H9 (cell line): ENCODE measurements around the gene SLC49A4. TPM values are rescaled to one million over a fixed set of nuclear protein-coding genes. Genes with fewer than 3 reads are reported as not detected.

Experiments
- DNase-seq: peaks from one replicate; pipeline ENCODE4 v3.0.0-alpha.2; 2017
- H2AFZ ChIP-seq: one replicate; pipeline ENCODE4 v1.6.1; 2013; ENCODE audit warnings: mild to moderate bottlenecking, low read length, control low read depth, moderate library complexity
- H2AK5ac ChIP-seq: 2 replicates; pipeline ENCODE4 v1.6.1; 2013; ENCODE audit warnings: low read length, control low read depth, mixed read lengths; ENCODE audit not compliant: insufficient read length
- H2BK120ac ChIP-seq: one replicate; pipeline ENCODE4 v1.6.1; 2013; ENCODE audit warnings: low read depth, mild to moderate bottlenecking, low read length, control low read depth, inconsistent platforms; ENCODE audit not compliant: poor library complexity, severe bottlenecking
- H2BK12ac ChIP-seq: 2 replicates; pipeline ENCODE4 v1.6.1; 2013; ENCODE audit warnings: low read length, control low read depth, mixed read lengths, low read depth; ENCODE audit not compliant: insufficient read length
- H2BK15ac ChIP-seq: 2 replicates; pipeline ENCODE4 v1.6.1; 2013; ENCODE audit warnings: low read depth, low read length, control low read depth
- H2BK20ac ChIP-seq: one replicate; pipeline ENCODE4 v1.6.1; 2013; ENCODE audit warnings: low read depth, mild to moderate bottlenecking, low read length, control low read depth, inconsistent platforms; ENCODE audit not compliant: poor library complexity, severe bottlenecking
- H2BK5ac ChIP-seq: 2 replicates; pipeline ENCODE4 v1.6.1; 2013; ENCODE audit warnings: low read length, control low read depth, mixed read lengths; ENCODE audit not compliant: insufficient read length
- H3K14ac ChIP-seq: 2 replicates; pipeline ENCODE4 v1.6.1; 2013; ENCODE audit warnings: low read length, control low read depth; ENCODE audit not compliant: insufficient read depth
- H3K18ac ChIP-seq: 2 replicates; pipeline ENCODE4 v1.6.1; 2013; ENCODE audit warnings: low read depth, mild to moderate bottlenecking, mixed read lengths, low read length, control low read depth; ENCODE audit not compliant: insufficient read length
- H3K23ac ChIP-seq: 2 replicates; pipeline ENCODE4 v1.6.1; 2013; ENCODE audit warnings: low read length, control low read depth, mixed read lengths, low read depth; ENCODE audit not compliant: insufficient read length
- H3K23me2 ChIP-seq: 2 replicates; pipeline ENCODE4 v1.6.1; 2013; ENCODE audit warnings: low read depth, mild to moderate bottlenecking, mixed read lengths, low read length, control low read depth; ENCODE audit not compliant: insufficient read length, poor library complexity, severe bottlenecking
- H3K27ac ChIP-seq: 2 replicates; pipeline ENCODE4 v1.5.1; 2013; ENCODE audit warnings: low read length, control low read depth, mixed read lengths, low read depth; ENCODE audit not compliant: insufficient read length
- H3K27me3 ChIP-seq: 2 replicates; pipeline ENCODE4 v1.6.1; 2013; ENCODE audit warnings: low read length, control low read depth, inconsistent platforms; ENCODE audit not compliant: insufficient read depth
- H3K4ac ChIP-seq: 2 replicates; pipeline ENCODE4 v1.6.1; 2013; ENCODE audit warnings: low read depth, mild to moderate bottlenecking, control low read depth, inconsistent platforms, low read length, moderate library complexity
- H3K4me1 ChIP-seq: 2 replicates; pipeline ENCODE4 v1.6.1; 2013; ENCODE audit warnings: low read length, control low read depth, inconsistent platforms; ENCODE audit not compliant: insufficient read depth
- H3K4me2 ChIP-seq: 2 replicates; pipeline ENCODE4 v1.6.1; 2013; ENCODE audit warnings: low read length, control low read depth, mixed read lengths; ENCODE audit not compliant: insufficient read length, insufficient read depth
- H3K56ac ChIP-seq: 2 replicates; pipeline ENCODE4 v1.6.1; 2013; ENCODE audit warnings: low read depth, mild to moderate bottlenecking, mixed read lengths, low read length, control low read depth; ENCODE audit not compliant: insufficient read length
- H3K79me1 ChIP-seq: 2 replicates; pipeline ENCODE4 v1.6.1; 2013; ENCODE audit warnings: low read depth, mild to moderate bottlenecking, moderate library complexity, low read length, control low read depth, inconsistent platforms; ENCODE audit not compliant: insufficient read depth, poor library complexity, severe bottlenecking
- H3K79me2 ChIP-seq: 2 replicates; pipeline ENCODE4 v1.6.1; 2013; ENCODE audit warnings: low read length, control low read depth, inconsistent platforms; ENCODE audit not compliant: insufficient read depth
- H3K9ac ChIP-seq: 2 replicates; pipeline ENCODE4 v1.6.1; 2013; ENCODE audit warnings: low read length, control low read depth, mixed read lengths; ENCODE audit not compliant: insufficient read length; ENCODE audit errors: extremely low read depth
- H3K9me3 ChIP-seq: one replicate; pipeline ENCODE4 v1.6.1; 2013; ENCODE audit warnings: low read depth, low read length, inconsistent platforms; ENCODE audit not compliant: control insufficient read depth
- H3T11ph ChIP-seq: one replicate; pipeline ENCODE4 v1.6.1; 2013; ENCODE audit warnings: mild to moderate bottlenecking, low read length, control low read depth, inconsistent platforms
- H4K20me1 ChIP-seq: one replicate; pipeline ENCODE4 v1.6.1; 2013; ENCODE audit not compliant: control insufficient read depth, insufficient read length, insufficient read depth
- H4K5ac ChIP-seq: 2 replicates; pipeline ENCODE4 v1.6.1; 2013; ENCODE audit warnings: low read depth, mild to moderate bottlenecking, mixed read lengths, low read length, control low read depth; ENCODE audit not compliant: insufficient read length
- H4K8ac ChIP-seq: replicated peaks from 2 replicates; pipeline ENCODE4 v1.6.1; 2013; ENCODE audit warnings: low read length, control low read depth, mixed read lengths, low read depth; ENCODE audit not compliant: insufficient read length
- H4K91ac ChIP-seq: 2 replicates; pipeline ENCODE4 v1.6.1; 2013; ENCODE audit warnings: low read depth, mild to moderate bottlenecking, moderate library complexity, mixed read lengths, low read length, control low read depth; ENCODE audit not compliant: insufficient read length
- H3K27ac Mint-ChIP-seq, 3 experiments: 2 replicates in 2 of 3; 3 replicates in 1 of 3; pipeline ENCODE4 v1.8.0; 2020 to 2021; ENCODE audit warnings: mixed read lengths in 3 of 3, mild to moderate bottlenecking in 1 of 3, moderate library complexity in 1 of 3
- H3K27me3 Mint-ChIP-seq: 2 replicates; pipeline ENCODE4 v1.8.0; 2021; ENCODE audit warnings: low read depth, mild to moderate bottlenecking, moderate library complexity, mixed read lengths
- H3K36me3 Mint-ChIP-seq, 3 experiments: 2 replicates in 2 of 3; 3 replicates in 1 of 3; pipeline ENCODE4 v1.8.0; 2020 to 2021; ENCODE audit warnings: low read depth in 3 of 3, mixed read lengths in 3 of 3; ENCODE audit not compliant: insufficient read depth in 1 of 3
- H3K4me1 Mint-ChIP-seq, 2 experiments: 2 replicates each; pipeline ENCODE4 v1.8.0; 2020; ENCODE audit warnings: mixed read lengths in 2 of 2
- H3K4me3 Mint-ChIP-seq, 2 experiments: 2 replicates in 1 of 2; 3 replicates in 1 of 2; pipeline ENCODE4 v1.8.0; 2020 to 2021; ENCODE audit warnings: mild to moderate bottlenecking in 2 of 2, mixed read lengths in 2 of 2, moderate library complexity in 1 of 2
- H3K9me3 Mint-ChIP-seq, 2 experiments: 2 replicates in 1 of 2; 3 replicates in 1 of 2; pipeline ENCODE4 v1.8.0; 2020; ENCODE audit warnings: mild to moderate bottlenecking in 2 of 2, mixed read lengths in 2 of 2, moderate library complexity in 1 of 2
- WGBS: extraction: QIAGEN DNeasy Blood & Tissue Kit; methylation state at CpG from one replicate; pipeline ENCODE4 v1.1.7; 2013; ENCODE audit warnings: missing lambda C conversion rate, low lambda C conversion rate, mixed read lengths; ENCODE audit not compliant: insufficient read length; ENCODE audit errors: extremely low coverage; 5-methylcytosine and 5-hydroxymethylcytosine counted together
- total RNA-seq: library from RNA; stranded (reverse); gene quantifications from 2 replicates; pipeline ENCODE4 v1.2.1, GENCODE V29; 2021
- TF ChIP-seq, protein P1 (sequence below): fragments of 200-600 bp; sonication (generic); conservative IDR thresholded peaks from 3 replicates; pipeline ENCODE4 v1.8.0; 2021; ENCODE audit warnings: antibody characterized with exemption, mild to moderate bottlenecking

Gene SLC49A4
- total RNA-seq, 1 experiment from 2014 or later = 10.7 TPM

DNA sequence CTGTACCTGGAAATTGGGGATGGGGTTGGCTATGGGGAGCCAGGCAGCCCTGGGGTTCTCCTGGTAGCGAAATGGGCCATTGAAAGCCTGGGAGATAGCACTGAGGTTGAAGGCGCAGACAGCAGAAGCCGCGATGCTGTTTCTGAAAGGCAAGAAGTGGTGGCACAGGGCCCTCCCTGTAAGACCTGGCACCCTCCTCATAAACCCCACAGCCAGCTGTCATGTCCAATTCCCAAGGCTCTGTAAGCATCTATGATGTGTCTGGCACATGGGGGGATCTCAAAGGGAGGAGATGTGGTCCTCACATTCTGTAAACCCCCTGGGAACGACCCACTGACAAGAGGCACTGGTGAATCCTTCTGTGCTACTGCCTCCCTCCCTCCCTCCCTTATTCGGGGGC, 128.7 kb downstream of the SLC49A4 start:
- no peak overlapping the region for H3K23ac ChIP-seq
- no peaks in the 10 kb centered on the region for H3K79me1 ChIP-seq
- H2BK5ac ChIP-seq = no peak overlapping the region
- no peak overlapping the region for H2AFZ ChIP-seq
- no peak overlapping the region for H3K9ac ChIP-seq
- no peak overlapping the region for H4K5ac ChIP-seq
- no peak overlapping the region for H4K91ac ChIP-seq
- H3T11ph ChIP-seq = no peak overlapping the region
- H2BK15ac ChIP-seq = no peak overlapping the region
- TF ChIP-seq, protein P1, sequence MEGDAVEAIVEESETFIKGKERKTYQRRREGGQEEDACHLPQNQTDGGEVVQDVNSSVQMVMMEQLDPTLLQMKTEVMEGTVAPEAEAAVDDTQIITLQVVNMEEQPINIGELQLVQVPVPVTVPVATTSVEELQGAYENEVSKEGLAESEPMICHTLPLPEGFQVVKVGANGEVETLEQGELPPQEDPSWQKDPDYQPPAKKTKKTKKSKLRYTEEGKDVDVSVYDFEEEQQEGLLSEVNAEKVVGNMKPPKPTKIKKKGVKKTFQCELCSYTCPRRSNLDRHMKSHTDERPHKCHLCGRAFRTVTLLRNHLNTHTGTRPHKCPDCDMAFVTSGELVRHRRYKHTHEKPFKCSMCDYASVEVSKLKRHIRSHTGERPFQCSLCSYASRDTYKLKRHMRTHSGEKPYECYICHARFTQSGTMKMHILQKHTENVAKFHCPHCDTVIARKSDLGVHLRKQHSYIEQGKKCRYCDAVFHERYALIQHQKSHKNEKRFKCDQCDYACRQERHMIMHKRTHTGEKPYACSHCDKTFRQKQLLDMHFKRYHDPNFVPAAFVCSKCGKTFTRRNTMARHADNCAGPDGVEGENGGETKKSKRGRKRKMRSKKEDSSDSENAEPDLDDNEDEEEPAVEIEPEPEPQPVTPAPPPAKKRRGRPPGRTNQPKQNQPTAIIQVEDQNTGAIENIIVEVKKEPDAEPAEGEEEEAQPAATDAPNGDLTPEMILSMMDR = no peak
- H3K56ac ChIP-seq = no peak overlapping the region
- no peak overlapping the region for H2BK12ac ChIP-seq
- H4K20me1 ChIP-seq = no peaks in the 10 kb centered on the region
- no peak overlapping the region for H4K8ac ChIP-seq
- H2AK5ac ChIP-seq = no peak overlapping the region
- Mint-ChIP-seq H3K36me3 (no peaks in the 10 kb centered on the region), H3K4me1 (peaks cover 2% of the 10 kb centered on the region in 2 experiments; a peak in 2 of 4 replicates), H3K9me3 (no peaks in the 10 kb centered on the region), H3K27me3 (peaks cover 16% of the 10 kb centered on the region), H3K27ac (no peak overlapping the region), H3K4me3 (no peak overlapping the region)
- DNase-seq = no peak
- no CpG with 5 or more reads among the region's 6 CpGs for WGBS
- H3K27me3 ChIP-seq = peaks cover 8% of the 10 kb centered on the region; the same call in 1 of the 2 replicates
- no peak overlapping the region for H2BK120ac ChIP-seq
- H3K18ac ChIP-seq = no peak overlapping the region
- no peak overlapping the region for H3K14ac ChIP-seq
- H3K4me1 ChIP-seq = no peaks in the 10 kb centered on the region
- no peaks in the 10 kb centered on the region for H3K79me2 ChIP-seq
- no peak overlapping the region for H3K27ac ChIP-seq
- no peaks in the 10 kb centered on the region for H3K9me3 ChIP-seq
- peaks cover 4% of the 10 kb centered on the region for H3K23me2 ChIP-seq
- H3K4me2 ChIP-seq = no peak overlapping the region
- no peak overlapping the region for H3K4ac ChIP-seq
- H2BK20ac ChIP-seq = no peak overlapping the region
